H54 (cell line): ENCODE measurements around the gene DPYD.

Experiments
- DNase-seq: peaks from one replicate; pipeline ENCODE4 v3.0.0; 2011; ENCODE audit warnings: low spot score, mixed read lengths; ENCODE audit not compliant: insufficient read length
- FAIRE-seq: peaks from 3 replicates; lab custom pipeline; 2011; peaks lifted over from hg19 to GRCh38; lab: Jason Lieb, UNC
- POLR2A ChIP-seq: IDR thresholded peaks from 2 replicates; pipeline ENCODE4 v1.6.1; 2011; ENCODE audit warnings: low read depth, mild to moderate bottlenecking, low read length

Gene DPYD

DNA sequence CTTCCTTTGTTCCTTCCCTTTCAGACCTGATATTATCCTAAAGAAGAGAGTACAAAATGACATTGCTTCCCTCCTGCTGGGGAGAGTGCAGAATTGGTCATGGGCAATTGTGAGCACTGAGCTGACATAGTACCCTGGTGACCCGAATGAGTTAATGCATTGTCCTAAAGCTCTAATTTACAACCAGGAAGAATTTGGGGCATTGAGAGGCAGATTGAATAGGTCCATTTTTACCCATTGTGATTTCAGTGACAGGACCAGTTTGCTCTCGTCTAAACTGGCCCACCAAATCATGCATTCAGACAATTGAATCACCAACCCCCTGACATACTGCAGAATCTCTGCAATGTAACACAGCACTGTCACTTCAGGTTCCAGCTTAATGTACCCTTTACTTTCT, 497.4 kb downstream of the DPYD start:
- no peak for FAIRE-seq

DNA sequence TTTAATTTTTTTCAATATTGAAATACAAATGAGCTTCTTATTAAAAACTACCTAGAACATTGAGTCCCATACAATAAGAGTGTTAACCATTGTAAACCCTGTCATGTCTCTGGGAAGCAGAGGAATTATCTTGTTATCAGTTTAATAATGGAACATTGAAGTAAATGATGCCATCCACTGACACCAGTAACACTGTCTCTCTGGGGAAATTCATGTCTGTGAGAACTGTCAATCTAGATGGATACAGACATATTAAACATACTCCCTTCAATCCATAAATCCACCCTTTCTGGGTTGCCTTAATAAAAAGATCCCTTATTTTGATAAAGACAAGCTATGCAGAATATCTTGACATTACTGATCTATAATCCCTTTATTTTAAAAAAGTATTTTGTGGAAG, 503.2 kb downstream of the DPYD start:
- no peak for DNase-seq
- no peak for TF ChIP-seq POLR2A
- FAIRE-seq, result no peak

More for the DNA sequence above, 497.4 kb downstream of the DPYD start:
- TF ChIP-seq POLR2A, result no peak
- DNase-seq, result no peak

DNA sequence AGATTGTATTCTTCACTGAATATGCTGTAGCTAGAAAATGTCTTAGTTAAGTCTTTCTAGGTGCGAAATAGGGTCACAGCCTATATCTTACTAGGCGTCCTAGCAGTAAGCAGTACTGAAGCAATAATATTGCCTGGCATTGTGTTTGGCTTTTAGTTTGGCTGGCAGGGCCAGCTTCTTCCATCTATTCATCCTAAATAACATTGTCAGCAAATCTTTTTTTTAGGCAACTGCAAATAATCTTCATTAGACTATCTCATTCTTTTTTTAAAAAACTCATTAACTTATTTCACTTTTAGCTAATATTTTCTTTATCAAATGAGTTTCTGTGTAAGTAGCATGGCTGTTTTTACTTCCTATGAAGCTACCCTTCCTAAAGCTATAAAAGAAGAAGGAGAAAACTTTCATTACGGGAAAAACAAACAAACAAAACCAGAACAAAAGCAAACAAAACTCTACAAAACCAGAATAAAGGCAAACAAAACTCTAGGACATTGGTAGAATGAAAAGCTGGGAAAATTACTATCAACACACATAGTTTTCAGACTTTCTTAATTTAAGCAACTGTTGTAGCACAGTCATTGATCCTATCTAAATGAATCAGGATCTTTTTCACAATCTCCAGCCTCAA, 506.0 kb downstream of the DPYD start:
- TF ChIP-seq POLR2A, result no peak
- DNase-seq (no peak), FAIRE-seq (no peak)

- DNase-seq, result no peak
- TF ChIP-seq POLR2A, result no peak
- no peak for FAIRE-seq
These were observed 508.1 kb downstream of the DPYD start for GRCh38 chr1:97412737-97413136.

GRCh38 chr1:97412166-97412565, 508.7 kb downstream of the DPYD start:
- FAIRE-seq (no peak), DNase-seq (no peak)
- no peak for TF ChIP-seq POLR2A

DNA sequence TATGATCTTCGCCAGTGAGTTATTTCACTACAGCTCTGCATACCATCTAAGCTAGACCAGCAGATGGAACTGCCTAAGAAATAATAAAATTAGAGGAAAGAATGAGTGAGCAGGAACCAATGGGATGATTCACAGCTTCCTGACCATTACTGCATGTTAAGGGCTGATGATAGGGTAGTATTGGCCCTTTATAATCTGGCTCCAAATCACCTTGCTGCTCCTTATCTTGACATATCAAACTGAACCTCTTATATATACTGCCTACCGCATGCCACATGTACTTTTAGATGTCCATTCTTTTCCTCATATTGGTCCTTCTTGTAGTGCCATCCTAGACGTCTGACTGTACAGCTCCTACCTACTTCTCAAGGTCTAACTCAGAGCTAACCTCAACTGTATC, 524.4 kb downstream of the DPYD start:
- no peak for TF ChIP-seq POLR2A
- no peak for DNase-seq
- FAIRE-seq, result no peak

DNA sequence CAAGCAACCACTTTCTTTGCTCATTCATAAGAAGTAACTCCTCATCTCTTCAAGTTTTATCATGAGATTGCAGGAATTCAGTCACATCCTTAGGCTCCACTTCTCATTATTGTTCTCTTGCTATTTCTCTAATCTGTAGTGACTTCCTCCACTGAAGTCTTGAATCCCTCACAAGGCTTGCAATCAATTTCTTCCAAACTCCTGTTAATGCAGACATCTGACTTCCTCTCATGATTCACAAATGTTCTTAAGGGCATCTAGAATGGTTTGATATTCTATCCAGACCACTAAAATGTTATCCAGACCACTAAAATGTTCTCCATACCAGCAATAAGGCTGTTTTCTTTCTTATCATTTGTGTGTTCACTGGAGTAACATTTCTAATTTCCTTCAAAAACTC, 528.1 kb downstream of the DPYD start:
- no peak for FAIRE-seq
- no peak for TF ChIP-seq POLR2A
- DNase-seq, result no peak

DNA sequence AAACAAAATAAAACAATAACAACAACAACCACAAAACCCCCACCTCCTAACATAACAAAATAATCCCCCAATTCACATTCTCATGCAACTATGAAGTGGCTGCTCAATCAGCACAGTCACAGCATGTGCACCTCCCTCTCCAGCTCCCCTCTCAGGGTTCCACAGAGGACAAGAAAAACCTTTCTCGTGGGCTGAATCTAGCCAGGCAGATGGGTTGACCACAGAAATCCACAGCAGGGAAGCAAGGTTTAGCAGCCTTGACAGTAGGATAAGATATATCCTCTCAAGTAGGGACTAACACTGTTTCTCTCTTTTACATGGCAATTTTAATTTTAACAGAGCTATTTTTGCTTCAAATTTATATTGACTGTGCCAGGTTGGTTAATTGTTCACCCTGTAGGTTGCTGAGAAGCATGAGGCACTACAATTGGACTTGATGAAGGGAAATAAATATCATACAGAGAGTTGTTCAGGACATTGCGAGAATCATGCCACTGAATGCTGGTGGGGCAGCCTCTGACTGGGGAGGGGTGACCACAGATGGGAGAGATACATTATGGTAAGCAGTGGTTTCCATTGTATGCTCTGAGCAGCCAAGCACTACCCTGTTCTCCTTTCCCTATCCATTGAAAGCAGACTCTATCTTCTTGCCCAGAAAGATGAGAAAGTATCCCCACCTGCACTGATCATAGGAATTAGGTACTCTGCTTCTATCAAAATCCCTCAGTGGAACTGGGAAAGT, 535.1 kb downstream of the DPYD start:
- FAIRE-seq, result peak; percentile 45
- no peak for TF ChIP-seq POLR2A

GRCh38 chr1:97384294-97384968, 536.4 kb downstream of the DPYD start:
- no peak for TF ChIP-seq POLR2A
- DNase-seq (no peak), FAIRE-seq (peak; percentile 87)

More for the DNA sequence above, 535.1 kb downstream of the DPYD start:
- no peak for DNase-seq

GRCh38 chr1:97383797-97384196, 537.0 kb downstream of the DPYD start:
- no peak for TF ChIP-seq POLR2A
- DNase-seq, result no peak
- FAIRE-seq, result no peak

GRCh38 chr1:97382206-97382605, 538.6 kb downstream of the DPYD start:
- no peak for TF ChIP-seq POLR2A
- no peak for DNase-seq

DNA sequence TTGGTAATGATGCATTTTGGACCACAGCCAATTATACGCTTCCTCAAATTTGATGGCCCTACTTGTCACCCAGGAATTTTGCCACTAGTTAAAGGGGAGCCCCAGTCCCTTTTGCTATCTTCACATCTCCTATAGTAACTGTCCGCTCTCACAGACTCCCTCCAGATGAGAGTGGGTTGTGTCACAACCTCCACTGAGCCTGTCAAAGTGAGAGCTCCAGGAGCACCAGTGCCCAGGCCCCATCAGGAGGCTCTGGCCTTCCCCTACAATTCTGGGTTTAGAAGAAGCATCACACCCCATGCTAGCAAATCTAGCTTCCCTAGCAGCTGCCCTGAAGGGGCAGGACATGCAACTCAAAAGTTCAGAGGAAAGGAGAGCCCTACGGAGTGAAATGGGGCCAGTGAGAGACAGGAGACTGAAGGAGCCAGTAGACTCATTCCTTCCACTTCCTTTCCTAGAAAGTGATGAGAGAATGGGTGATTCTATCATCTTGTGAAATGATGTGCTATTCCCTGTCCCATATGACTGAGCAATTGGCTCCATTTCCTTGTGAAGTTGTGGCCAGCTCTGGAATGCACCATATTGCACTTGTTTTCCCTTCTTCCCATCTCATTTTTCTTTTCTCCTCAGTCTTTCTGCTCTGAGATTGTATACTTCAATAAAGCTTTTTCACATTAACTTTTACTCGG, 541.3 kb downstream of the DPYD start:
- no peak for TF ChIP-seq POLR2A
- DNase-seq, result no peak

More at GRCh38 chr1:97382206-97382605, 538.6 kb downstream of the DPYD start:
- no peak for FAIRE-seq

DNA sequence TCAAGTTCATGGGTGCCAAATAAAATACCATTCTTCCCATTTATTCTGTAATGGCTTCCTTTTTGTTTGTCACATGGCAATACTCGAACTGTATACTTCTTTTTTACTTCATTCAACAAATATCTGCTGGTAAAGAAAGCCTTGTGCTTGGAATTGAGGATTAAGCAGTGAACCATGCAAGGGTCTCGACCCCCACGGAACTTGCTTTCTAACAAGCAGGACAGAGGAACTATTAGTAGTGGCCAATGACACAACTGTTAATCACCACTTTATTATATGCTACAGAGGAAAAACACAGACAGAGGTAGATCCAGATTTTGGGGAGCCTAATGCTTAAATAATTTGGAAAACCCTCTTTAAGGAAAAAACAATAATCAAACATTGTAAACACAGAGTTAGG, 542.2 kb downstream of the DPYD start:
- FAIRE-seq, result no peak
- TF ChIP-seq POLR2A, result no peak

More for the DNA sequence above, 541.3 kb downstream of the DPYD start:
- FAIRE-seq, result no peak

More for the DNA sequence above, 542.2 kb downstream of the DPYD start:
- no peak for DNase-seq
